COLO829 (cell line): Measurements from ENCODE around the gene EPS15.
"Not testable (repeated sequence)": the region's sequence is repeated elsewhere in the genome, so short reads cannot be mapped to it uniquely, and the experiment has no call there.

Experiments
- DNase-seq: peaks from one replicate; pipeline ENCODE4 v3.0.0; 2012; ENCODE audit warnings: low spot score

The EPS15 gene

DNA sequence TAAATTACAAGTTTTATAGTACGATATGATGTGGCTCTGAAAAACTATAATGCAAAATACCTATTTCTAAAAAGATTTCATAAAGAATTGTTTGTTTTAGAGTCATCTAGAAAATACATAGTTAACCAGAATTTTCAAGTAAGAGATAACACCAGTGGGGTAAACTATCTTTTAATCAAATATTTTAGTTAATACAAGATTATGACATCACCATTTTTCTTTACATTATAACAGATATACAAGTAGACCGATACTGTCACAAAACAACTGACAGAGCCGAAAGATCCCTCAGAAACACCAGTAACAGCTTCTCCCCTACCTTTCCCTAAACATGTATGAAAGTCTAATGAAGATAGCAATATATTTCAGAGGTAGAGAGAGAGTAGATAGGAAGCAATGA lies 54.2 kb downstream of the EPS15 start:
- no peak for DNase-seq

DNA sequence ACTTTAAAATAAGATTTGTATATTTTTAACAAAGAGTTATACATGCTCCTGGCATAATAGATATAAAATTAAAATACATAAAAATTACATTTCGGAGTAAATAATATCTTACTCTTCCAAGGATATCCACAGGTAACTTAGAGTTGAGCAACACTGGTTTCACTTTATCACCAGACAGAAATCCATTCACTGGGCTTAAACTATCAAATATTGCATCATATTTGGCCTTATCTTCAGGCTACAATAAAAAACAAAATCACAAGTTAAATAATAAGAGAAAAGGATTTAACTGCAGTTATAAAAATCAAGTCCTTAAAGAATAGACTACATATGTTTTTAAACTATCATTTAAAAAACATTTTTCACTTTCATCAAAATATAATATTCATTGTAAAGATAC lies 55.5 kb downstream of the EPS15 start:
- DNase-seq = no peak

GRCh38 chr1:51462289-51462688 lies 56.8 kb downstream of the EPS15 start:
- DNase-seq = not testable (repeated sequence)

DNA sequence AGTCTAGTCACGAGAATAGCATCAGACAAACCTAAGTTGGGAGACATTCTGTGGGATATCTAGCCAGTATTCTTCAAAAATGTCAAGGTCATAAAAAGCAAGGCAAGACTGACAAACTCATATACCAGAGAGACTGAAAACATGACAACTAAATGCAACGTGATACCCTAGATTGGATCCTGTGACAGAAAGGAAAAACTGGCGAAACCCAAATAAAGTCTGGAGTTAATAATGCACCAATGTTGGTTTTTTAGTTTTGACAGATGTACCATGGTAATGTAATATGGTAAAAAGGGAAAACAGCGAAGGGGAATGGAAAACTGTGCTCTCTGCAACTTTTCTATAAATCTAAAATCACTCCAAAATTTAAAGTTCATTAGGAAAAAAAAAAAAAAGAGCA lies 64.5 kb downstream of the EPS15 start:
- no peak for DNase-seq

DNA sequence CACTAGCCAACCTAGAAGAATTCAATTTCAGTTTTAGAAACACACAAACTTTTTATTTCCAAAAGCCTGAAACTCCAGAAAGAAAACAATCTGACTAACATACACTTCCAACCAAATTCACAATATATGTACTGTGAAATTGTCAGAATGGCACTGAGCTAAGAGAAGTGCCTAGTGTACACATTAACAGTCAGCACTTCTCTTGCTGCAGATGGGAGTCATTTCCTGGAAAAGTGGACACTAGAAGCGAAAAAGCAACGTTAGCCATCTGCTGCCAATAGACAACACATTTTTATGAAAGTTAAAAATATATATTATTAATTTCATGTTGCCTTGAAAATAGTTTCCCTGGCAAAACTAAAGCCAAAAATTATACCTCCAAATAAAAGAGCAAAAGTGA lies 66.1 kb downstream of the EPS15 start:
- DNase-seq = no peak

DNA sequence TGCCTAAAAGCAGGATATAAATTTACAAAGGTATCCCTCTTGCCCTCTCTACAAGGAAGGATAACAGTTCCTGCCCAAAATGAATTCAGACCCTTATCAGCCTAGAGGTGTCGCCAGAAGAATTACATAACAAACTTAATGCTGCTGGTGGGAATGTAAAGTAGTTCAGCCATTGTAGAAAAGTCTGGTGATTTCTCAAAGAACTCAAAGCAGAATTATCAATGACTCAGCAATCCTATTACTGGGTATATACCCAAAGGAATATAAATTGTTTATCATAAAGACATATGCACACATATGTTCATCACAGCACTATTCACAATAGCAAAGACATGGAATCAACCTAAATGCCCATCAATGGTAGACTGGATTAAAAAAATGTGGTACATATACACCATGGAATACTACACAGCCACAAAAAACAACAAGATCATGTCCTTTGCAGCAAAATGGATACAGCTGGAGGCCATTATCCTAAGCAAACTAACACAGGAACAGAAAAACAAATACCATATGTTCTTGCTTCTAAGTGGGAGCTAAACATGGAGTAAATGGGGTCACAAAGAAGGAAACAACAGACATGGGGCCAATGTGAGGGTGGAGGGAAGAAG lies 70.1 kb downstream of the EPS15 start:
- not testable (repeated sequence) for DNase-seq

GRCh38 chr1:51445351-51446090 lies 73.5 kb downstream of the EPS15 start:
- DNase-seq = no peak

DNA sequence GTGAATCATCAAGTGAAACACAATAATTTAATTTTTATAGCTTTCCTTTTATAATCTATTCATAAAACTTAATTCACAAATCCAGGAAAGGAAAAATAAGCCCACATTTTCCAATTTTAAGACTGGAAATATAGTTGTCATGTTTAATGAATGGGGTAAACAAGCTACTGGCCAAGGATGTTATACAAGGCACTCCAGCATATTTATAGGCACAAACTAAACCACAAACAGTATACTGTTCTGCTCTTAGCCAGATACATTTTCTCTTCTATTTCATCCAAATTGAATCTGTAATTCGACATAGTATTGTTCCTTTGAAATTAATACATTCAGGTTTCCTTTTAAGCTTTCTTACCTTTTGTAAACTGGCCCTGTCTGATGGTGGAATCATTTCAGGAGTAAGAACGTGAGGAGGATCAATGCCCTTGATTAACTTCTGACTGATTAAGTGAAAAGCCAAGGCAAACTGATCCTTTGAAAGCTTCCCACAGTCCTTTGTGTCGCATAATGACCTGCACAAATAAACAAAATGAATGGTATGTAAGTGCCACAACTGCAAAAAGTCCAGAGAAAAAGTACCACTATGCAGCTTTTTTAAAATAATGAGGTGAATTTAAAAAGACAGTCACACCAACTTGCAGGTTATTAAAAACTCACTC lies 74.4 kb downstream of the EPS15 start:
- no peak for DNase-seq

GRCh38 chr1:51444096-51444495 lies 75.0 kb downstream of the EPS15 start:
- DNase-seq = no peak

- no peak for DNase-seq
Observed at GRCh38 chr1:51443555-51443954, 75.5 kb downstream of the EPS15 start.

DNA sequence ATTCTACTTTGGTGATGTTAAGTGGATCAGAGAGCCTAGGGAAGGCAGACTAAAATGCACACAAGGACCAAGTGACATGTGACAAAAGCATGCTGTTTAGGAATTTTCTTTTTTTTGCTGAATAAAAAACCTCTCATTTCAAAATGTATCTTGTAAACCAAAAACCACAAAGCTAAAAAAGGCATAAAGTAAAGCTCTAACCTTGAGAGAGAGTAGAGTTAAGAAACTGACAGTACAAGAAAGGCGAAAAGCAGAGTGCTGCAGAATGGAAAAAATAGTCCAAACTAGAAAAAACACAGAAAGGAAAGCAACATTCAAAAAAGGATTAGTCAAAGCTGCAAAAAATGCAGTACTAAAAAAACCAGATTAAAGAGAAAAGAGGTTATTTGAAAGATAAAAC lies 76.5 kb downstream of the EPS15 start:
- DNase-seq = no peak

GRCh38 chr1:51442198-51442597 lies 76.9 kb downstream of the EPS15 start:
- no peak for DNase-seq

GRCh38 chr1:51439895-51440294 lies 79.2 kb downstream of the EPS15 start:
- no peak for DNase-seq

GRCh38 chr1:51439053-51439452 lies 80.0 kb downstream of the EPS15 start:
- no peak for DNase-seq

DNA sequence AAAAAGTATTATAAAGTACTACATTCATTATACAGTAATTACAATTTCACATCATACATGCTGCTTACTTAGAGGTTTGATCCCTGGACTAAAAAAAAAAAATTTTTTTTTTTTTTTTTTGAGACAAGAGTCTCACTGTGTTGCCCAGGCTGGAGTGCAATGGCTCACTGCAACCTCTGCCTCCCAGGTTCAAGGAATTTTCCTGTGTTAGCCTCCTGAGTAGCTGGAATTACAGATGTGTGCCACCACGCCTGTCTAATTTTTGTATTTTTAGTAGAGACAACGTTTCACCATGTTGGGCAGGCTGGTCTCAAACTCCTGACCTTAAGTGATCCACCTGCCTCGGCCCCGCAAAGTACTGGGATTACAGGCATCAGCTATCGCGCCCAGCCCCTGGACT lies 81.7 kb downstream of the EPS15 start:
- DNase-seq = not testable (repeated sequence)

- no peak for DNase-seq
Observed at GRCh38 chr1:51435878-51436277, 83.2 kb downstream of the EPS15 start.

DNA sequence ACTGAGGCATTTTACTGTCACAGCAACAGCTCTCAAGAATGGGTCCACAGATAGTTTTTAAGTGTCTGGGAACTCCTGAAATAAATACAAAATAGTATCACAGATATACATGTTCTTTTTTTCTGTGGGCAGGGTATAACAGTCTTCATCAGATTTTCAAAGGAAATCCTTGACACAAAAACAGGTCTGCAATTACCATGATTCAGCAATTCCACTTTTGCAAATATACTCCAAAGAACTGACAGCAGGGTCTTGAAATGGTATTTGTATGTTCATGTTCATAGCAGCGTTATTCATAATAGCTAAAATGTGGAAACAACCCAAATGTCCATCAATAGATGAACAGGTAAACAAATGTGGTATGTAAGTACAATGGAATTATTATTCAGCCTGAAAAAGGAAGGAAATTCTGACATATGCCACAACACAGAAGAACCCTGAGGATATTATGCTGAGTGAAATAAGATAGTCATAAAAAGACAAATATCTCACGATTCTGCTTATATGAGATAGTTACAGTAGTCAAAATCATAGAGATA lies 85.0 kb downstream of the EPS15 start:
- DNase-seq = no peak

- peak; percentile 22 for DNase-seq
Observed at GRCh38 chr1:51433269-51433971, 85.6 kb downstream of the EPS15 start.

DNA sequence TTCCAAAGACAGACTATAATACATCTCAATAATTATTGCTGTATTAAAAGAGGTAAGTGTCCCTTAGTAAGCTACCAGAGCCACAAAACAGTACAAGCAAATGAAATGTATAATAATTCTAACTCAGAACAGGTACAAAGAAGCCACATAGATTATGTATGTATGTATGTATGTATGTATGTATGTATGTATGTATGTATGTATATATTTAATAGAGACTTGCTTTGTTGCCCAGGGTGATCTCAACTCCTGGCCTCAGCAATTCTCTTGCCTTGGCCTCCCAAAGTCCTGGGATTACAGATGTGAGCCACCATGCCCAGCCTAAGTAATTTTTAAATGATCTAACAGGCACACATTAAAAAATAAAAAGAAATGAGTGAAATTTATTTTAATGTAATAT lies 86.9 kb downstream of the EPS15 start:
- no peak for DNase-seq

DNA sequence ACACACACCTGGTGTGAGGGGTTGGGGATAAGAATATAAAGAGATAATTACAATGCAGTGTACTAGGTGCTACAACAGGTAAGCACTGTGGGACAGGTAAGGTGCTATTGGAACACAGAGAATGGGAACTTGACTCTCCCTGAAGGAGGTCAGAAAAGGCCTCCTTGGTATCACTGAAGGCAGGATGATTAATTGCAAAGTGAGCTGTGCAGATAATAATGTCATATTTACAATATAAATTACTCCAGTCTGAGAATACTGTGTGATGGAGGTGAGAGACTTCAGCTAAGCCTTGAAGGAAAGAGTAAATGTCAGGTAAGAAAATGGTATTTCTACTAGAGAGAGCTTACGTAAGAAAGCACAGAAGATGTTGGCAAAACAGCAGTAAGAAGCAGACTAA lies 91.6 kb downstream of the EPS15 start:
- no peak for DNase-seq

- DNase-seq = no peak
Observed at GRCh38 chr1:51425955-51426354, 93.1 kb downstream of the EPS15 start.

GRCh38 chr1:51425273-51425672 lies 93.8 kb downstream of the EPS15 start:
- no peak for DNase-seq
